CD14-positive monocyte (primary cell): ENCODE data around the gene ZNF467. TPM values are rescaled to one million over a fixed set of nuclear protein-coding genes. Genes with fewer than 3 reads are reported as not detected.

Experiments
- DNase-seq, 3 donors: peaks; one replicate each; pipeline ENCODE4 v3.0.0-alpha.2; 2011 to 2022
- H2AFZ ChIP-seq: 2 replicates; pipeline ENCODE4 v1.6.0; 2012; ENCODE audit warnings: mild to moderate bottlenecking, low read depth, low read length, inconsistent platforms; ENCODE audit not compliant: insufficient read depth, poor library complexity, severe bottlenecking
- H3K27ac ChIP-seq, 2 donors: 1 replicate in 1 of 2; 2 replicates in 1 of 2; pipeline ENCODE4 v1.5.1; 2012 to 2013; ENCODE audit warnings: low read length in 2 of 2, control low read depth in 1 of 2, inconsistent platforms in 1 of 2, low read depth in 1 of 2, mild to moderate bottlenecking in 1 of 2
- H3K27me3 ChIP-seq, 2 donors: one replicate each; pipeline versions ENCODE4 v1.6.0 to v1.6.1; 2011 to 2013; ENCODE audit warnings: low read length in 2 of 2; ENCODE audit not compliant: control insufficient read depth in 2 of 2, insufficient read depth in 2 of 2
- H3K36me3 ChIP-seq, 2 donors: replicated peaks in 1 of 2; 1 replicate in 1 of 2; 2 replicates in 1 of 2; pipeline versions ENCODE4 v1.5.1 to v1.6.1; 2012 to 2013; ENCODE audit warnings: low read length in 2 of 2, control low read depth in 1 of 2, inconsistent platforms in 1 of 2, mild to moderate bottlenecking in 1 of 2; ENCODE audit not compliant: insufficient read depth in 2 of 2, control insufficient read depth in 1 of 2
- H3K4me1 ChIP-seq, 2 donors: 1 replicate in 1 of 2; 2 replicates in 1 of 2; pipeline versions ENCODE4 v1.5.1 to v1.6.1; 2012 to 2013; ENCODE audit warnings: low read length in 2 of 2, control low read depth in 1 of 2, inconsistent platforms in 1 of 2, mild to moderate bottlenecking in 1 of 2, moderate library complexity in 1 of 2; ENCODE audit not compliant: insufficient read depth in 2 of 2, control insufficient read depth in 1 of 2
- H3K4me2 ChIP-seq: replicated peaks from 2 replicates; pipeline ENCODE3; 2012; ENCODE audit warnings: low read length, moderate library complexity, mild to moderate bottlenecking; ENCODE audit not compliant: poor library complexity, severe bottlenecking; ENCODE audit errors: extremely low read depth
- H3K4me3 ChIP-seq, 3 experiments: fragments of 200-600 bp in 1 of 3; sonication (generic) in 1 of 3; replicated peaks in 1 of 3; 1 replicate in 2 of 3; 2 replicates in 1 of 3; pipeline ENCODE4 v1.5.1; 2011 to 2013; ENCODE audit warnings: low read length in 3 of 3, mild to moderate bottlenecking in 3 of 3, control low read depth in 2 of 3, low read depth in 2 of 3, inconsistent platforms in 1 of 3, moderate library complexity in 1 of 3
- H3K79me2 ChIP-seq: 2 replicates; pipeline ENCODE4 v1.6.0; 2012; ENCODE audit warnings: mild to moderate bottlenecking, control low read depth, inconsistent platforms, low read length, moderate library complexity; ENCODE audit not compliant: insufficient read depth
- H3K9ac ChIP-seq: 2 replicates; pipeline ENCODE4 v1.6.0; 2017; ENCODE audit warnings: low read length, mild to moderate bottlenecking; ENCODE audit not compliant: insufficient read depth, poor library complexity, severe bottlenecking
- H3K9me3 ChIP-seq, 2 donors: replicated peaks in 1 of 2; 1 replicate in 1 of 2; 2 replicates in 1 of 2; pipeline versions ENCODE4 v1.5.1 to v1.6.1; 2012 to 2013; ENCODE audit warnings: low read length in 2 of 2, control low read depth in 1 of 2; ENCODE audit not compliant: control insufficient read depth in 1 of 2, insufficient read depth in 1 of 2
- H4K20me1 ChIP-seq: 2 replicates; pipeline ENCODE4 v1.6.0; 2012; ENCODE audit warnings: mild to moderate bottlenecking, low read length, control low read depth, moderate library complexity; ENCODE audit not compliant: insufficient read depth
- H3K27ac Mint-ChIP-seq, 7 donors: one replicate each; pipeline ENCODE4 v1.8.0; 2020; ENCODE audit warnings: mild to moderate bottlenecking in 7 of 7, mixed read lengths in 7 of 7, moderate library complexity in 6 of 7, inconsistent platforms in 2 of 7
- H3K27me3 Mint-ChIP-seq, 3 donors: one replicate each; pipeline ENCODE4 v1.8.0; 2021 to 2022; ENCODE audit warnings: low read depth in 3 of 3, mild to moderate bottlenecking in 3 of 3, mixed read lengths in 3 of 3, moderate library complexity in 3 of 3, inconsistent platforms in 1 of 3
- H3K36me3 Mint-ChIP-seq, 2 donors: one replicate each; pipeline ENCODE4 v1.8.0; 2020; ENCODE audit warnings: mixed read lengths in 2 of 2, inconsistent platforms in 1 of 2, mild to moderate bottlenecking in 1 of 2
- H3K4me1 Mint-ChIP-seq: one replicate; pipeline ENCODE4 v1.8.0; 2020; ENCODE audit warnings: mild to moderate bottlenecking, mixed read lengths
- H3K4me3 Mint-ChIP-seq, 2 donors: one replicate each; pipeline ENCODE4 v1.8.0; 2020; ENCODE audit warnings: mild to moderate bottlenecking in 2 of 2, mixed read lengths in 2 of 2, moderate library complexity in 1 of 2
- H3K9me3 Mint-ChIP-seq, 7 donors: one replicate each; pipeline ENCODE4 v1.8.0; 2020 to 2022; ENCODE audit warnings: mixed read lengths in 7 of 7, mild to moderate bottlenecking in 6 of 7, moderate library complexity in 6 of 7, inconsistent platforms in 2 of 7
- WGBS: methylation state at CpG from one replicate; pipeline ENCODE4 v1.1.5; 2013; ENCODE audit warnings: missing lambda C conversion rate; ENCODE audit not compliant: insufficient coverage; 5-methylcytosine and 5-hydroxymethylcytosine counted together
- intact Hi-C, 2 donors: fragments of 100-400 bp; cut with micrococcal nuclease; formaldehyde crosslinking; loops; one replicate each; pipeline versions ENCODE4 v1.15.0 to v1.15.1; 2023
- polyA plus RNA-seq, 3 donors: library from polyadenylated mRNA; depleted of rRNA in 1 of 3; unstranded in 2 of 3; stranded (reverse) in 1 of 3; fragments of 300-500 nt in 2 of 3; fragments of >200 nt in 1 of 3; fragmentation: Illumina TruSeq in 2 of 3; gene quantifications; 1 replicate in 2 of 3; 2 replicates in 1 of 3; pipeline ENCODE4 v1.2.3, GENCODE V29; 2012 to 2021
- TF ChIP-seq, protein P1 (sequence below): fragments of 200-600 bp; IDR thresholded peaks from one replicate; pipeline ENCODE4 v1.8.0; 2022; ENCODE audit warnings: antibody characterized with exemption, mild to moderate bottlenecking

ZNF467 gene
- polyA plus RNA-seq, 3 donors = 43.4 to 100 (median 52.8) TPM

- H3K4me1 Mint-ChIP-seq = no peaks in the 10 kb centered on the region
- WGBS = 93% methylated on average over 23 of the region's 28 CpGs
- Histone ChIP-seq H3K4me1 (no peaks in the 10 kb centered on the region), H3K79me2 (no peaks in the 10 kb centered on the region), H4K20me1 (no peaks in the 10 kb centered on the region), H3K27me3 (no peaks in the 10 kb centered on the region), H3K27ac (no peak overlapping the region), H3K9me3 (no peaks in the 10 kb centered on the region), H3K4me3 (no peak overlapping the region), H3K4me2 (no peak overlapping the region), H3K9ac (no peak overlapping the region), H2AFZ (no peak overlapping the region), H3K36me3 (no peaks in the 10 kb centered on the region)
- no peaks in the 10 kb centered on the region for H3K36me3 Mint-ChIP-seq
- peaks cover 0 to 4% (median 0%) of the 10 kb centered on the region in 3 donors for H3K27me3 Mint-ChIP-seq
- DNase-seq = no peak
- intact Hi-C loops = no loop called here
- no peak overlapping the region for H3K27ac Mint-ChIP-seq
- H3K9me3 Mint-ChIP-seq = no peaks in the 10 kb centered on the region
- TF ChIP-seq, protein P1, sequence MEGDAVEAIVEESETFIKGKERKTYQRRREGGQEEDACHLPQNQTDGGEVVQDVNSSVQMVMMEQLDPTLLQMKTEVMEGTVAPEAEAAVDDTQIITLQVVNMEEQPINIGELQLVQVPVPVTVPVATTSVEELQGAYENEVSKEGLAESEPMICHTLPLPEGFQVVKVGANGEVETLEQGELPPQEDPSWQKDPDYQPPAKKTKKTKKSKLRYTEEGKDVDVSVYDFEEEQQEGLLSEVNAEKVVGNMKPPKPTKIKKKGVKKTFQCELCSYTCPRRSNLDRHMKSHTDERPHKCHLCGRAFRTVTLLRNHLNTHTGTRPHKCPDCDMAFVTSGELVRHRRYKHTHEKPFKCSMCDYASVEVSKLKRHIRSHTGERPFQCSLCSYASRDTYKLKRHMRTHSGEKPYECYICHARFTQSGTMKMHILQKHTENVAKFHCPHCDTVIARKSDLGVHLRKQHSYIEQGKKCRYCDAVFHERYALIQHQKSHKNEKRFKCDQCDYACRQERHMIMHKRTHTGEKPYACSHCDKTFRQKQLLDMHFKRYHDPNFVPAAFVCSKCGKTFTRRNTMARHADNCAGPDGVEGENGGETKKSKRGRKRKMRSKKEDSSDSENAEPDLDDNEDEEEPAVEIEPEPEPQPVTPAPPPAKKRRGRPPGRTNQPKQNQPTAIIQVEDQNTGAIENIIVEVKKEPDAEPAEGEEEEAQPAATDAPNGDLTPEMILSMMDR = no peak
- no peak overlapping the region for H3K4me3 Mint-ChIP-seq
Observed at GRCh38 chr7:149819141-149819960, 46.0 kb upstream of the ZNF467 start.

- Histone ChIP-seq H3K79me2 (no peaks in the 10 kb centered on the region), H3K9ac (no peak overlapping the region), H3K27ac (no peak overlapping the region), H3K36me3 (no peaks in the 10 kb centered on the region), H2AFZ (no peak overlapping the region), H3K9me3 (no peaks in the 10 kb centered on the region), H3K27me3 (no peaks in the 10 kb centered on the region), H3K4me3 (no peak overlapping the region), H3K4me2 (no peak overlapping the region), H3K4me1 (no peaks in the 10 kb centered on the region), H4K20me1 (no peaks in the 10 kb centered on the region)
- no peak overlapping the region for H3K27ac Mint-ChIP-seq
- WGBS = 89% methylated on average over 8 of the region's 9 CpGs
- H3K4me3 Mint-ChIP-seq = no peak overlapping the region
- intact Hi-C loops = no loop called here
- TF ChIP-seq, protein P1 = no peak
- H3K36me3 Mint-ChIP-seq = no peaks in the 10 kb centered on the region
- no peak for DNase-seq
- H3K9me3 Mint-ChIP-seq = no peaks in the 10 kb centered on the region
- H3K4me1 Mint-ChIP-seq = no peaks in the 10 kb centered on the region
- peaks cover 0 to 4% (median 0%) of the 10 kb centered on the region in 3 donors for H3K27me3 Mint-ChIP-seq
Observed at GRCh38 chr7:149818536-149818840, 45.1 kb upstream of the ZNF467 start.
